ENCODE data around the gene MBD6. TPM values are rescaled to one million over a fixed set of nuclear protein-coding genes. Genes with fewer than 3 reads are reported as not detected.
"Not testable (repeated sequence)": the region's sequence is repeated elsewhere in the genome, so short reads cannot be mapped to it uniquely, and the experiment has no call there.

MBD6 gene
- total RNA-seq, 1 donor from 2014 or later: 108 TPM

DNA sequence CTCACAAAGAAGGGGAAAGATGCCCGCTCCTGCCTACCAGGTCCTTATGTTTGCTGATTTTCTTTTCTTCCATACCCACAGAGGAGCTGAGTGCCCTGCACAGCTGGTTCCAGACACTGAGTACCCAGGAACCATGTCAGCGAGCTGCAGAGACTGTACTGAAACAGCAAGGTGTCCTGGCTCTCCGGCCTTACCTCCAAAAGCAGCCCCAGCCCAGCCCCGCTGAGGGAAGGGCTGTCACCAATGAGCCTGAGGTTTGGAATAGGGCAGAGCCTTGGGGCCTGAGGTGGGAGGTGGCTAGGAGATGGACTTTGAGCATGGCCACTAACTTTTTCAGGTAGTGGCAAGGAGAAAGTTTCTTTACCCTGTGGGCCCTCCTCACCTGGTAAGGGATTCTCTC lies 32.5 kb upstream of the MBD6 start:
- peaks cover 23% of the 10 kb centered on the region for H3K36me3 Mint-ChIP-seq (ENCODE audit: unreplicated experiment)
- peaks cover 20% of the 10 kb centered on the region for H3K9me3 Mint-ChIP-seq (ENCODE audit: unreplicated experiment)
- peak overlapping the region; percentile 94 for H3K4me3 Mint-ChIP-seq (ENCODE audit: unreplicated experiment)
- peaks cover 28% of the 10 kb centered on the region for H3K27me3 Mint-ChIP-seq (ENCODE audit: unreplicated experiment)
- TF ChIP-seq, protein P1, sequence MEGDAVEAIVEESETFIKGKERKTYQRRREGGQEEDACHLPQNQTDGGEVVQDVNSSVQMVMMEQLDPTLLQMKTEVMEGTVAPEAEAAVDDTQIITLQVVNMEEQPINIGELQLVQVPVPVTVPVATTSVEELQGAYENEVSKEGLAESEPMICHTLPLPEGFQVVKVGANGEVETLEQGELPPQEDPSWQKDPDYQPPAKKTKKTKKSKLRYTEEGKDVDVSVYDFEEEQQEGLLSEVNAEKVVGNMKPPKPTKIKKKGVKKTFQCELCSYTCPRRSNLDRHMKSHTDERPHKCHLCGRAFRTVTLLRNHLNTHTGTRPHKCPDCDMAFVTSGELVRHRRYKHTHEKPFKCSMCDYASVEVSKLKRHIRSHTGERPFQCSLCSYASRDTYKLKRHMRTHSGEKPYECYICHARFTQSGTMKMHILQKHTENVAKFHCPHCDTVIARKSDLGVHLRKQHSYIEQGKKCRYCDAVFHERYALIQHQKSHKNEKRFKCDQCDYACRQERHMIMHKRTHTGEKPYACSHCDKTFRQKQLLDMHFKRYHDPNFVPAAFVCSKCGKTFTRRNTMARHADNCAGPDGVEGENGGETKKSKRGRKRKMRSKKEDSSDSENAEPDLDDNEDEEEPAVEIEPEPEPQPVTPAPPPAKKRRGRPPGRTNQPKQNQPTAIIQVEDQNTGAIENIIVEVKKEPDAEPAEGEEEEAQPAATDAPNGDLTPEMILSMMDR (IDR thresholded peaks at IDR 0.05; ENCODE audit: partially characterized antibody, unreplicated experiment): no peak
- peaks cover 22% of the 10 kb centered on the region for H3K4me1 Mint-ChIP-seq (ENCODE audit: low read depth, unreplicated experiment)
- peak overlapping the region; percentile 96 for H3K27ac Mint-ChIP-seq (ENCODE audit: unreplicated experiment)
- DNase-seq: no peak

DNA sequence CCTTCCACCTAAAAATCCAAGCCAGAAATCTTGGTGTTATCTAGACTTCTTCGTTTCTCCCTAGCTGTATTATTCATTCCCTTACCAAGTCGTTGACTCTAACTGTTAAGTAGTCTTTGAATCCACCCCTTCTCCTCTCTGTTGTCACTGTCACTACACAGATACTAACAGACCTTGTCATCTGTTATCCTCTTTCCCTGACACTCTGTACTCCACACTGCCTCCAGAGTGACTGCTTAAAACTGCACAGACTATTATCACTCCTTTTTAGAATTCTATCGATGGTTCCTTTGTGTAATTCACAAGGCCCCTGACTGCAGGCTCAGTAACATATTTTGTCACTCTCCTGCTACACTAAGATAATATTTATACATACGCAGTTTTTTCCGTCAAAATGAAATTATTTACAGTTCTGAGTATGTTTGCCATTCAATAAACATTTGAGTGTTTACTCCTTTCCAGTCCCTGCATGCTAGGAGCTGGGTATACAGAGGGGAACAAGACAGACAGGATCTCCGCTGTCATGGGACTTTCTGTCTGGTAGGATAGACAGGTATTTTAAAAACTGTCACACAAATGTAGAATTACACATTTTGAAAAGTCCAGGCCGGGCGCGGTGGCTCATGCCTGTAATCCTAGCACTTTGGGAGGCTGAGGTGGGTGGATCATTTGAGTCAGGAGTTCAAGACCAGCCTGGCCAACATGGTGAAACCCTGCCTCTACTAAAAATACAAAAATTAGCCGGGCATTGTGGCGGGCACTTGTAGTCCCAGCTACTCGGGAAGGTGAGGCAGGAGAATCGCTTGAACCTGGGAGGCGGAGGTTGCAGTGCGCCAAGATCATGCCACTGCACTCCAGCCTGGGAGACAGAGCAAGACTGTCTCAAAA lies 31.0 kb upstream of the MBD6 start:
- peaks cover 20% of the 10 kb centered on the region for H3K9me3 Mint-ChIP-seq (ENCODE audit: unreplicated experiment)
- peaks cover 26% of the 10 kb centered on the region for H3K27me3 Mint-ChIP-seq (ENCODE audit: unreplicated experiment)
- peak overlapping the region; percentile 96 for H3K27ac Mint-ChIP-seq (ENCODE audit: unreplicated experiment)
- peak overlapping the region; percentile 78 for H3K4me3 Mint-ChIP-seq (ENCODE audit: unreplicated experiment)
- no peak for DNase-seq
- peaks cover 23% of the 10 kb centered on the region for H3K36me3 Mint-ChIP-seq (ENCODE audit: unreplicated experiment)
- TF ChIP-seq, protein P1 (IDR thresholded peaks at IDR 0.05; ENCODE audit: partially characterized antibody, unreplicated experiment): peak; percentile 41
- peaks cover 23% of the 10 kb centered on the region for H3K4me1 Mint-ChIP-seq (ENCODE audit: low read depth, unreplicated experiment)

DNA sequence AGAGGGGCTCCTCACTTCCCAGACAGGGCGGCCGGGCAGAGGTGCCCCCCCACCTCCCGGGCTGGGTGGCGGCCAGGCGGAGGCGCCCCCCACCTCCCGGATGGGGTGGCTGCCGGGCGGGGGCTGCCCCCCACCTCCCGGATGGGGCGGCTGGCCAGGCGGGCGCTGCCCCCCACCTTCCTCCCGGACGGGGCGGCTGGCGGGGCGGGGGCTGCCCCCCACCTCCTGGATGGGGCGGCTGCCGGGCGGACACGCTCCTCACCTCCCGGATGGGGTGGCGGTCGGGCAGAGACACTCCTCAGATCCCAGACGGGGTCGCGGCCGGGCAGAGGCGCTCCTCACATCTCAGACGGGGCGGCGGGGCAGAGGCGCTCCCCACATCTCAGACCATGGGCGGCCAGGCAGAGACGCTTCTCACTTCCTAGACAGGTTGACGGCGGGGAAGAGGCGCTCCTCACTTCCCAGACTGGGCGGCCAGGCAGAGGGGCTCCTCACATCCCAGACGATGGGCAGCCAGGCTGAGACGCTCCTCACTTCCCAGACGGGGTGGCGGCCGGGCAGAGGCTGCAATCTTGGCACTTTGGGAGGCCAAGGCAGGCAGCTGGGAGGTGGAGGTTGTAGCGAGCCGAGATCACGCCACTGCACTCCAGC lies 27.4 kb upstream of the MBD6 start:
- not testable (repeated sequence) for DNase-seq; H3K36me3 Mint-ChIP-seq (ENCODE audit: unreplicated experiment); H3K27ac Mint-ChIP-seq (ENCODE audit: unreplicated experiment); H3K9me3 Mint-ChIP-seq (ENCODE audit: unreplicated experiment); H3K27me3 Mint-ChIP-seq (ENCODE audit: unreplicated experiment); H3K4me3 Mint-ChIP-seq (ENCODE audit: unreplicated experiment)
- peaks cover 28% of the 10 kb centered on the region for H3K4me1 Mint-ChIP-seq (ENCODE audit: low read depth, unreplicated experiment)

DNA sequence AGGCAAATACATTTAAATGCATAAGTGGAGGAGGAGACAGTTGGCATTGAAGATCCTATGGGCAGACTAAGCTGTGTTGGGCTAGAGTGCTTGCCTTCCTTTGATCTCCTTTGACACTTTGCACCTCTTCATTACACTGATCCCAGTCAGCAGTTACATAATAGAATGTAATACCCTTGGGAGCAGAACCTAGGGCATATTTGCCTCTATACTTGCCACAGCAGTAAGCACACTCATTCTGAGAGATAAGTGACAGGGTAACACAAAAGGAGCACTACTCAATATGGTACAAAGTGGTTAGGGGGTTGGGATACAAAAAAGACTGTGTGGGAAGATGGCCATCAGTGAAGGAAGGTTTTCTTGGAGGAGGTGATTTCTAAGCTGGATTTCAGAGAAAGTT lies 25.8 kb upstream of the MBD6 start:
- peak overlapping the region; percentile 3 for H3K4me3 Mint-ChIP-seq (ENCODE audit: unreplicated experiment)
- peaks cover 15% of the 10 kb centered on the region for H3K36me3 Mint-ChIP-seq (ENCODE audit: unreplicated experiment)
- H3K9me3 Mint-ChIP-seq (ENCODE audit: unreplicated experiment): peaks cover 7% of the 10 kb centered on the region
- H3K4me1 Mint-ChIP-seq (ENCODE audit: low read depth, unreplicated experiment): peaks cover 18% of the 10 kb centered on the region
- TF ChIP-seq, protein P1 (IDR thresholded peaks at IDR 0.05; ENCODE audit: partially characterized antibody, unreplicated experiment): no peak
- peaks cover 3% of the 10 kb centered on the region for H3K27me3 Mint-ChIP-seq (ENCODE audit: unreplicated experiment)
- H3K27ac Mint-ChIP-seq (ENCODE audit: unreplicated experiment): peak overlapping the region; percentile 84
- DNase-seq: no peak

DNA sequence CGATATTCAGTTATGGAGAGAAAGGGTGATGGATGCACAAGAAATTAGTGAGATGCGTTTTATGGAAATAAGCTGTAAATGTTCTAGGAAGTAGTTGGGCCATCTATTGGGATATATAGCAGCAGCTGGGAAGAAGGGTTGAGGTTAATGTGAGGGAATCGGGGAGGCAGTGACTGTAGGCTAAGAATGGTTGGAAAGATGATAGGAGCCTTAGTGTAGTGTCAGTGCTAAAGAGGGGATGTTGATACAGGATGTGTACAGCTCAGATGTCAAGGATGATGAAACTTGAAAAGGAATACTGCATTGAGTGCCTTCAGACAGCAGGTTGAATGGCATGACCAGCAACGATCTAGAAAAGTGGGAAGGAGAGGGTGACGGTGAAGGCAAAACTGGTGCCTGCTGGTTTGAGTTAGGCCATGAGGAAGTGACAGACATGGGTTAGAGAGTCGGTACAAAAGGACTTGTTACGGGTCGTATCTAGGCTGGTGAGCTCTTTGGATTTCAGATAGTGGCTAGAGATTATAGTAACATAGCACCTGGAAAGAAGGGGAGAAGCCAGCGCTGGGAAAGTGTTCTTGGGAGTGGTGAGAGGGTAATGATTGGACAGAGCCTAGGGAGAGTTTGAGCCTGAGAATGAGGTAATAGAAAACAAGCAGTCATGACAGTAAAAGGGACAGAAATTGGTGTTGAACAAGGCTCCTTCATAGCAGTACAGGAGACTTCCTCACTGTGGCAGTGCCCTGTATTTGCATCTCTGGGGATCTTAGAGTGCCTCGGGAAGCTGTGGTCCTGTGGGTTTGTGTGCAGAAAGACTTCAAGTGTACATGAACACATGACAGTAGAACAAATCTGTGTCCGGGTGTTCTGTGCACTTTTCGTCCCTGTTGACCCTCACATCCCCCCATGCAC lies 25.1 kb upstream of the MBD6 start:
- peaks cover 18% of the 10 kb centered on the region for H3K4me1 Mint-ChIP-seq (ENCODE audit: low read depth, unreplicated experiment)

More for the DNA sequence above, 25.1 kb upstream of the MBD6 start:
- Mint-ChIP-seq H3K9me3 (ENCODE audit: unreplicated experiment) (peaks cover 9% of the 10 kb centered on the region), H3K4me3 (ENCODE audit: unreplicated experiment) (peak overlapping the region; percentile 13), H3K27ac (ENCODE audit: unreplicated experiment) (peak overlapping the region; percentile 84), H3K27me3 (ENCODE audit: unreplicated experiment) (peaks cover 3% of the 10 kb centered on the region), H3K36me3 (ENCODE audit: unreplicated experiment) (peaks cover 19% of the 10 kb centered on the region)
- TF ChIP-seq, protein P1 (IDR thresholded peaks at IDR 0.05; ENCODE audit: partially characterized antibody, unreplicated experiment): no peak
- no peak for DNase-seq

Measured in glutamatergic neuron (in vitro differentiated cells).